Measurements from ENCODE around the gene PGAP3. TPM values are rescaled to one million over a fixed set of nuclear protein-coding genes. Genes with fewer than 3 reads are reported as not detected.

Gene PGAP3
- total RNA-seq, 1 donor from 2014 or later = 17.1 TPM

- no peak for DNase-seq (ENCODE audit: low read depth)
These were observed 14.3 kb downstream of the PGAP3 start for GRCh38 chr17:39673335-39674081.

- no peak for DNase-seq (ENCODE audit: low read depth)
These were observed 15.1 kb downstream of the PGAP3 start for GRCh38 chr17:39672522-39673334.

GRCh38 chr17:39671651-39672521 is 16.0 kb downstream of the PGAP3 start:
- peak; percentile 62 for DNase-seq (ENCODE audit: low read depth)

GRCh38 chr17:39670746-39671145 is 17.1 kb downstream of the PGAP3 start:
- DNase-seq (ENCODE audit: low read depth) = no peak

- DNase-seq (ENCODE audit: low read depth) = no peak
These were observed 17.7 kb downstream of the PGAP3 start for GRCh38 chr17:39669897-39670735.

- DNase-seq (ENCODE audit: low read depth) = no peak
These were observed 19.6 kb downstream of the PGAP3 start, which contains the start of gene PNMT for GRCh38 chr17:39667945-39668924. Gene PNMT (plus strand): TSS chr17:39668453. CDS start chr17:39668476, 23 bp downstream.

- no peak for DNase-seq (ENCODE audit: low read depth)
These were observed 20.5 kb downstream of the PGAP3 start for GRCh38 chr17:39667262-39667944.

GRCh38 chr17:39666601-39667261 is 21.1 kb downstream of the PGAP3 start:
- peak; percentile 88 for DNase-seq (ENCODE audit: low read depth)

- DNase-seq (ENCODE audit: low read depth) = no peak
These were observed 21.6 kb downstream of the PGAP3 start for GRCh38 chr17:39666231-39666600.

GRCh38 chr17:39665642-39666224 is 22.1 kb downstream of the PGAP3 start:
- DNase-seq (ENCODE audit: low read depth) = peak; percentile 80

- peak; percentile 67 for DNase-seq (ENCODE audit: low read depth)
These were observed 23.0 kb downstream of the PGAP3 start, which contains the start of gene TCAP for GRCh38 chr17:39664581-39665561. Gene TCAP (plus strand): TSS chr17:39665349. CDS start chr17:39665360, 11 bp downstream.

GRCh38 chr17:39663688-39664580 is 23.9 kb downstream of the PGAP3 start:
- DNase-seq (ENCODE audit: low read depth) = no peak

- no peak for DNase-seq (ENCODE audit: low read depth)
These were observed 24.5 kb downstream of the PGAP3 start for GRCh38 chr17:39663340-39663687.

GRCh38 chr17:39662551-39663339 is 25.1 kb downstream of the PGAP3 start:
- DNase-seq (ENCODE audit: low read depth) = no peak

Data from myocyte (in vitro differentiated cells).